Putamen (tissue), 1 donor: Measurements from ENCODE around the gene SIRT6.
A peak's percentile ranks its signal among the peaks of the same experiment; 100 is the strongest.
"Not testable (repeated sequence)": the region's sequence is repeated elsewhere in the genome, so short reads cannot be mapped to it uniquely, and the experiment has no call there.

ENCODE experiments used
- DNase-seq: peaks from one replicate; pipeline ENCODE4 v3.0.0-alpha.2; 2016; ENCODE audit warnings: low spot score

Gene SIRT6

GRCh38 chr19:4182084-4182810, at the start of gene SIRT6, which contains the start of gene ANKRD24:
Gene SIRT6 (minus strand): TSS chr19:4182563. CDS start chr19:4182539, 24 bp downstream.
Gene ANKRD24 (plus strand): TSS chr19:4182689. CDS start chr19:4186426, 3,737 bp downstream.
- peak; percentile 95 for DNase-seq

- DNase-seq: not testable (repeated sequence)
Observed at GRCh38 chr19:4232139-4232538, 49.8 kb upstream of the SIRT6 start.

- not testable (repeated sequence) for DNase-seq
Observed at GRCh38 chr19:4231521-4231920, 49.2 kb upstream of the SIRT6 start.

GRCh38 chr19:4230237-4230636, 47.9 kb upstream of the SIRT6 start:
- DNase-seq: not testable (repeated sequence)

GRCh38 chr19:4229179-4229931, 47.0 kb upstream of the SIRT6 start, which contains the start of gene EBI3:
Gene EBI3 (plus strand): TSS chr19:4229523. CDS start chr19:4229551, 28 bp downstream.
- DNase-seq: no peak

- no peak for DNase-seq
Observed at GRCh38 chr19:4228765-4229178, 46.4 kb upstream of the SIRT6 start.

GRCh38 chr19:4227771-4228170, 45.4 kb upstream of the SIRT6 start:
- DNase-seq: no peak

- DNase-seq: no peak
Observed at GRCh38 chr19:4225885-4226284, 43.5 kb upstream of the SIRT6 start.

GRCh38 chr19:4224470-4224869, 42.1 kb upstream of the SIRT6 start:
- no peak for DNase-seq

- no peak for DNase-seq
Observed at GRCh38 chr19:4220188-4220587, 37.8 kb upstream of the SIRT6 start.

- DNase-seq: not testable (repeated sequence)
Observed at GRCh38 chr19:4218523-4218922, 36.2 kb upstream of the SIRT6 start.

- DNase-seq: no peak
Observed at GRCh38 chr19:4217429-4218264, 35.3 kb upstream of the SIRT6 start.

GRCh38 chr19:4216846-4217245, 34.5 kb upstream of the SIRT6 start:
- DNase-seq: no peak

GRCh38 chr19:4215807-4216206, 33.4 kb upstream of the SIRT6 start:
- DNase-seq: no peak

- DNase-seq: no peak
Observed at GRCh38 chr19:4213116-4213515, 30.8 kb upstream of the SIRT6 start.

GRCh38 chr19:4210166-4210731, 27.9 kb upstream of the SIRT6 start:
- DNase-seq: no peak

GRCh38 chr19:4208385-4209094, 26.2 kb upstream of the SIRT6 start:
- DNase-seq: no peak

- DNase-seq: no peak
Observed at GRCh38 chr19:4206818-4207484, 24.6 kb upstream of the SIRT6 start.

- no peak for DNase-seq
Observed at GRCh38 chr19:4201798-4202197, 19.4 kb upstream of the SIRT6 start.

GRCh38 chr19:4200940-4201542, 18.7 kb upstream of the SIRT6 start:
- no peak for DNase-seq
